Measurements from ENCODE around the gene CAPN5. TPM values are rescaled to one million over a fixed set of nuclear protein-coding genes. Genes with fewer than 3 reads are reported as not detected.
A peak's percentile ranks its signal among the peaks of the same experiment; 100 is the strongest.

The CAPN5 gene
- total and polyA plus RNA-seq, 11 donors, result 1.1 to 4.5 (median 2.1) TPM

DNA sequence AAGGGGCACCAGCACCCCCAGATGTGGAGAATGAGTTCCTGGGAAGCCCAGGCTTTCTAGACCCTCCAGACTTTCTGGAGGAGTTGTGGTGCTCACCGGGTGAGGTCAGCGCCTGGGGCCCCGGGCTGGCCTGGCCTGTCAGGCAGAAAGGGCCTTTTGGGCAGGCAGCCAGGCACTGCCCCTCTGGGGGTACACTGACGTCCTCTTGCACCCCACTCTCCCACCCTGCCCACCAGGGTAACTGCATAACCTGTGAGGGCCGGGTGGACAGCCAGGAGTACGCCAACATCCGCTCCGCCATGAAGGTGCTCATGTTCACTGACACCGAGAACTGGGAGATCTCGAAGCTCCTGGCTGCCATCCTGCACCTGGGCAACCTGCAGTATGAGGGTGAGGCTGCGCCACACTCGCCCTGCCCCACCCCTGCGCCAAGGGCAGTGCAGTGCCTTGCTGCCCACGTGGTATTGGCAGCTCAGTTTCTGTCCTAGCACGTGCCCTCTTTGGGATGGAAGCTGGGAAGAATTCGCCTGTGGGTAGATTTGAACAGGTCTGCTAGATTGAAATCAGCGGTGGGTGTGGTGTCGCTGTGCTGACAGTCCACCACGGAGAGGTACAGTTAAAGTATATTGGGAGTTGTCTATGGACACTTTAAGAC is 91.4 kb downstream of the CAPN5 start:
- ATAC-seq (no peak), DNase-seq (peak in 1 of 5 donors; percentile 12)
- Histone ChIP-seq H3K4me1 (peaks cover 0 to 25% (median 8%) of the 10 kb centered on the region in 12 donors), H3K9me3 (no peaks in the 10 kb centered on the region), H3K27ac (no peak overlapping the region), H3K36me3 (no peaks in the 10 kb centered on the region), H3K4me3 (no peak overlapping the region), H3K27me3 (no peaks in the 10 kb centered on the region)
- TF ChIP-seq, protein P1, sequence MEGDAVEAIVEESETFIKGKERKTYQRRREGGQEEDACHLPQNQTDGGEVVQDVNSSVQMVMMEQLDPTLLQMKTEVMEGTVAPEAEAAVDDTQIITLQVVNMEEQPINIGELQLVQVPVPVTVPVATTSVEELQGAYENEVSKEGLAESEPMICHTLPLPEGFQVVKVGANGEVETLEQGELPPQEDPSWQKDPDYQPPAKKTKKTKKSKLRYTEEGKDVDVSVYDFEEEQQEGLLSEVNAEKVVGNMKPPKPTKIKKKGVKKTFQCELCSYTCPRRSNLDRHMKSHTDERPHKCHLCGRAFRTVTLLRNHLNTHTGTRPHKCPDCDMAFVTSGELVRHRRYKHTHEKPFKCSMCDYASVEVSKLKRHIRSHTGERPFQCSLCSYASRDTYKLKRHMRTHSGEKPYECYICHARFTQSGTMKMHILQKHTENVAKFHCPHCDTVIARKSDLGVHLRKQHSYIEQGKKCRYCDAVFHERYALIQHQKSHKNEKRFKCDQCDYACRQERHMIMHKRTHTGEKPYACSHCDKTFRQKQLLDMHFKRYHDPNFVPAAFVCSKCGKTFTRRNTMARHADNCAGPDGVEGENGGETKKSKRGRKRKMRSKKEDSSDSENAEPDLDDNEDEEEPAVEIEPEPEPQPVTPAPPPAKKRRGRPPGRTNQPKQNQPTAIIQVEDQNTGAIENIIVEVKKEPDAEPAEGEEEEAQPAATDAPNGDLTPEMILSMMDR (IDR thresholded peaks at IDR 0.05), result no peak
- no peak for TF ChIP-seq POLR2A (IDR thresholded peaks at IDR 0.05)
- intact Hi-C loops (cut with DNase I), result no loop called here
- 83 to 92% (median 90%) methylated on average over 12 to 19 of the region's 19 CpGs for WGBS, 4 donors

DNA sequence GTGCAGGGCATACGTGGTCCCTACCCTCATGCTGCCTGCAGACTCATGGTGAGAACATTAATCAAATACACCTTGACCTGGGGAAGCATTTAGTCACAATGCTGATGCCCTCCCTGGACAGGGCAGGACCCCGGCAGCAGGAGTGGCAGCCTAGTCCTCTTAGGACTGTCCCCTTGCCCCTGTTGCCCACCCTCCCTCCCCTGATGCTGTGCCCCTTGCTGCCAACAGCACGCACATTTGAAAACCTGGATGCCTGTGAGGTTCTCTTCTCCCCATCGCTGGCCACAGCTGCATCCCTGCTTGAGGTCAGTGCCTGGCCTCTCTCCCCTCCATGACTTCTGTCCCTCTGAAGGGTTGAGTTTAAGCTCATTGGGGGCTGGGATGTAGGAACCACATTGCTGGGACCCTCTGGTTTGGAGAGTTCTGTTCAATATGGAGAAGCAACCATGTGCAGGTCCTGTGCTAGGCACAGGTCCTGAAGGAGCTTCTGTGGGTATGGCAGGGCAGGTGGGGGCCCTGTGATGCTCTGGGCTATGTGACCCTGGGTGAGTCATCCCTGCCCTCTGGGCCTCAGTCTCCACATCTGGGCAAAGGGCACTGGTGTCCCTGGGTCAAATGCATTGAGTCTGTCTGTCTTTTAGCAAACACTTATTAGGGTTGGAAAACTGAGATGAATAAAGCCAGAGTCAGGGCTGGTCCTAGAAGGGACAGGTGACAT is 92.6 kb downstream of the CAPN5 start:
- no peak overlapping the region for H3K27ac ChIP-seq
- no peak for ATAC-seq
- H3K9me3 ChIP-seq, result no peaks in the 10 kb centered on the region
- DNase-seq, result peak in 1 of 5 donors; percentile 24
- H3K36me3 ChIP-seq, result no peaks in the 10 kb centered on the region
- H3K4me1 ChIP-seq, result peaks cover 0 to 13% (median 4%) of the 10 kb centered on the region in 12 donors
- TF ChIP-seq, protein P1 (IDR thresholded peaks at IDR 0.05), result no peak
- TF ChIP-seq POLR2A (IDR thresholded peaks at IDR 0.05), result no peak
- H3K27me3 ChIP-seq, result no peaks in the 10 kb centered on the region
- H3K4me3 ChIP-seq, result no peak overlapping the region
- intact Hi-C loops (cut with DNase I), result no loop called here
- 64 to 87% (median 81%) methylated on average over 4 of the region's 4 CpGs for whole genome bisulfite sequencing, 4 donors

DNA sequence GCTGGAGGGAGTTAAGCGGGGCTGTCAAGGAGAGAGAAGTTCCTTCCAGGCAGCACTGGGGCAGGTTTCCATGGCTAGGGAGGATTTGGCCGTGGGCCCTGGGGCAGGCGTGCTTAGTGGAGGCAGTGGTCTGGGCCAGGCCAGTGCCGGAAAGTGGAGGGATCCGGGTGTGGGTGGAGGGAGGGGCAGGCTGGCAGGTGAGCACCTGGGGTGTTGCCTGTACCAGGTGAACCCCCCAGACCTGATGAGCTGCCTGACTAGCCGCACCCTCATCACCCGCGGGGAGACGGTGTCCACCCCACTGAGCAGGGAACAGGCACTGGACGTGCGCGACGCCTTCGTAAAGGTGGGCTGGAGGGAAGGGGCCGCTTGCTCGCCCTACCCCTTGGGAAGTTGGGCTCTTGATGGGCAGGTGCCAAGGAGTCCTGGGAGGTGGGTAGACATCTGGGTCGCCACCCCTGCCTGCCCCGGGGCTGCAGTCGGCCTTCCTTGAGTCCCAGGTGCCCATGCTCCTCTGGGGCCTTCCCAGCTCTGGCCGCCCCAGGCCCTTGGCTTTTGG is 93.2 kb downstream of the CAPN5 start:
- Histone ChIP-seq H3K36me3 (no peaks in the 10 kb centered on the region), H3K4me1 (peaks cover 0 to 8% (median 0%) of the 10 kb centered on the region in 12 donors), H3K9me3 (no peaks in the 10 kb centered on the region), H3K27me3 (no peaks in the 10 kb centered on the region), H3K27ac (no peak overlapping the region), H3K4me3 (no peak overlapping the region)
- TF ChIP-seq, protein P1 (IDR thresholded peaks at IDR 0.05), result no peak
- TF ChIP-seq POLR2A (IDR thresholded peaks at IDR 0.05), result no peak
- intact Hi-C loops (cut with DNase I), result no loop called here
- WGBS, 4 donors, result 92 to 96% (median 95%) methylated on average over 16 to 20 of the region's 20 CpGs
- ATAC-seq, result no peak
- peak in 1 of 5 donors; percentile 32 for DNase-seq

DNA sequence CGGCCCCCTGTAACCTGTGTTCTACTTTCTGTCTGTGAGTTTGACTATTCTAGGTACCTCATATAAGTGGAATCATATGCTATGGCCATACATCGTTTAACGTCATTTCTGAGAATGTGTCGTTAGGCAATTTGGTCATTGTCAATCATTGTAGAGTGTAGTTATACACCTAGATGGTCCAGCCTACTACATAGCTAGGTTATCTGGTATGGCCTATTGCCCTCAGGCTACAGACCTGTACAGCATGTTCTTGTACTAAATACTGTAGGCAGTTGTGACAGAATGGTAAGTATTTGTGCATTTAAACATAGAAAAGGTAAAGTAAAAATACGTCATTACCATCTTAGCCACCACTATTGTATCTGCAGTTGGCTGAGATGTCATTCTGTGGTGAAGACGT is 96.5 kb downstream of the CAPN5 start:
- Histone ChIP-seq H3K36me3 (no peaks in the 10 kb centered on the region), H3K27ac (no peak overlapping the region), H3K9me3 (no peaks in the 10 kb centered on the region), H3K4me1 (no peaks in the 10 kb centered on the region), H3K27me3 (no peaks in the 10 kb centered on the region), H3K4me3 (no peak overlapping the region)
- intact Hi-C loops (cut with DNase I), result no loop called here
- DNase-seq (no peak), ATAC-seq (no peak)
- WGBS, 4 donors, result 74 to 94% (median 85%) methylated on average over 6 of the region's 6 CpGs
- TF ChIP-seq POLR2A (IDR thresholded peaks at IDR 0.05), result no peak
- TF ChIP-seq, protein P1 (IDR thresholded peaks at IDR 0.05), result no peak
